H9 (cell line): ENCODE data around the gene ARHGAP26. TPM values are rescaled to one million over a fixed set of nuclear protein-coding genes. Genes with fewer than 3 reads are reported as not detected.
A peak's percentile ranks its signal among the peaks of the same experiment; 100 is the strongest.

Experiments used
- DNase-seq: peaks from one replicate; pipeline ENCODE4 v3.0.0-alpha.2; 2017
- H2AFZ ChIP-seq: one replicate; pipeline ENCODE4 v1.6.1; 2013; ENCODE audit warnings: mild to moderate bottlenecking, low read length, control low read depth, moderate library complexity
- H2AK5ac ChIP-seq: 2 replicates; pipeline ENCODE4 v1.6.1; 2013; ENCODE audit warnings: low read length, control low read depth, mixed read lengths; ENCODE audit not compliant: insufficient read length
- H2BK120ac ChIP-seq: one replicate; pipeline ENCODE4 v1.6.1; 2013; ENCODE audit warnings: low read depth, mild to moderate bottlenecking, low read length, control low read depth, inconsistent platforms; ENCODE audit not compliant: poor library complexity, severe bottlenecking
- H2BK12ac ChIP-seq: 2 replicates; pipeline ENCODE4 v1.6.1; 2013; ENCODE audit warnings: low read length, control low read depth, mixed read lengths, low read depth; ENCODE audit not compliant: insufficient read length
- H2BK15ac ChIP-seq: 2 replicates; pipeline ENCODE4 v1.6.1; 2013; ENCODE audit warnings: low read depth, low read length, control low read depth
- H2BK20ac ChIP-seq: one replicate; pipeline ENCODE4 v1.6.1; 2013; ENCODE audit warnings: low read depth, mild to moderate bottlenecking, low read length, control low read depth, inconsistent platforms; ENCODE audit not compliant: poor library complexity, severe bottlenecking
- H2BK5ac ChIP-seq: 2 replicates; pipeline ENCODE4 v1.6.1; 2013; ENCODE audit warnings: low read length, control low read depth, mixed read lengths; ENCODE audit not compliant: insufficient read length
- H3K14ac ChIP-seq: 2 replicates; pipeline ENCODE4 v1.6.1; 2013; ENCODE audit warnings: low read length, control low read depth; ENCODE audit not compliant: insufficient read depth
- H3K18ac ChIP-seq: 2 replicates; pipeline ENCODE4 v1.6.1; 2013; ENCODE audit warnings: low read depth, mild to moderate bottlenecking, mixed read lengths, low read length, control low read depth; ENCODE audit not compliant: insufficient read length
- H3K23ac ChIP-seq: 2 replicates; pipeline ENCODE4 v1.6.1; 2013; ENCODE audit warnings: low read length, control low read depth, mixed read lengths, low read depth; ENCODE audit not compliant: insufficient read length
- H3K23me2 ChIP-seq: 2 replicates; pipeline ENCODE4 v1.6.1; 2013; ENCODE audit warnings: low read depth, mild to moderate bottlenecking, mixed read lengths, low read length, control low read depth; ENCODE audit not compliant: insufficient read length, poor library complexity, severe bottlenecking
- H3K27ac ChIP-seq: 2 replicates; pipeline ENCODE4 v1.5.1; 2013; ENCODE audit warnings: low read length, control low read depth, mixed read lengths, low read depth; ENCODE audit not compliant: insufficient read length
- H3K27me3 ChIP-seq: 2 replicates; pipeline ENCODE4 v1.6.1; 2013; ENCODE audit warnings: low read length, control low read depth, inconsistent platforms; ENCODE audit not compliant: insufficient read depth
- H3K4ac ChIP-seq: 2 replicates; pipeline ENCODE4 v1.6.1; 2013; ENCODE audit warnings: low read depth, mild to moderate bottlenecking, control low read depth, inconsistent platforms, low read length, moderate library complexity
- H3K4me1 ChIP-seq: 2 replicates; pipeline ENCODE4 v1.6.1; 2013; ENCODE audit warnings: low read length, control low read depth, inconsistent platforms; ENCODE audit not compliant: insufficient read depth
- H3K4me2 ChIP-seq: 2 replicates; pipeline ENCODE4 v1.6.1; 2013; ENCODE audit warnings: low read length, control low read depth, mixed read lengths; ENCODE audit not compliant: insufficient read length, insufficient read depth
- H3K56ac ChIP-seq: 2 replicates; pipeline ENCODE4 v1.6.1; 2013; ENCODE audit warnings: low read depth, mild to moderate bottlenecking, mixed read lengths, low read length, control low read depth; ENCODE audit not compliant: insufficient read length
- H3K79me1 ChIP-seq: 2 replicates; pipeline ENCODE4 v1.6.1; 2013; ENCODE audit warnings: low read depth, mild to moderate bottlenecking, moderate library complexity, low read length, control low read depth, inconsistent platforms; ENCODE audit not compliant: insufficient read depth, poor library complexity, severe bottlenecking
- H3K79me2 ChIP-seq: 2 replicates; pipeline ENCODE4 v1.6.1; 2013; ENCODE audit warnings: low read length, control low read depth, inconsistent platforms; ENCODE audit not compliant: insufficient read depth
- H3K9ac ChIP-seq: 2 replicates; pipeline ENCODE4 v1.6.1; 2013; ENCODE audit warnings: low read length, control low read depth, mixed read lengths; ENCODE audit not compliant: insufficient read length; ENCODE audit errors: extremely low read depth
- H3K9me3 ChIP-seq: one replicate; pipeline ENCODE4 v1.6.1; 2013; ENCODE audit warnings: low read depth, low read length, inconsistent platforms; ENCODE audit not compliant: control insufficient read depth
- H3T11ph ChIP-seq: one replicate; pipeline ENCODE4 v1.6.1; 2013; ENCODE audit warnings: mild to moderate bottlenecking, low read length, control low read depth, inconsistent platforms
- H4K20me1 ChIP-seq: one replicate; pipeline ENCODE4 v1.6.1; 2013; ENCODE audit not compliant: control insufficient read depth, insufficient read length, insufficient read depth
- H4K5ac ChIP-seq: 2 replicates; pipeline ENCODE4 v1.6.1; 2013; ENCODE audit warnings: low read depth, mild to moderate bottlenecking, mixed read lengths, low read length, control low read depth; ENCODE audit not compliant: insufficient read length
- H4K8ac ChIP-seq: replicated peaks from 2 replicates; pipeline ENCODE4 v1.6.1; 2013; ENCODE audit warnings: low read length, control low read depth, mixed read lengths, low read depth; ENCODE audit not compliant: insufficient read length
- H4K91ac ChIP-seq: 2 replicates; pipeline ENCODE4 v1.6.1; 2013; ENCODE audit warnings: low read depth, mild to moderate bottlenecking, moderate library complexity, mixed read lengths, low read length, control low read depth; ENCODE audit not compliant: insufficient read length
- H3K27ac Mint-ChIP-seq, 3 experiments: 2 replicates in 2 of 3; 3 replicates in 1 of 3; pipeline ENCODE4 v1.8.0; 2020 to 2021; ENCODE audit warnings: mixed read lengths in 3 of 3, mild to moderate bottlenecking in 1 of 3, moderate library complexity in 1 of 3
- H3K27me3 Mint-ChIP-seq: 2 replicates; pipeline ENCODE4 v1.8.0; 2021; ENCODE audit warnings: low read depth, mild to moderate bottlenecking, moderate library complexity, mixed read lengths
- H3K36me3 Mint-ChIP-seq, 3 experiments: 2 replicates in 2 of 3; 3 replicates in 1 of 3; pipeline ENCODE4 v1.8.0; 2020 to 2021; ENCODE audit warnings: low read depth in 3 of 3, mixed read lengths in 3 of 3; ENCODE audit not compliant: insufficient read depth in 1 of 3
- H3K4me1 Mint-ChIP-seq, 2 experiments: 2 replicates each; pipeline ENCODE4 v1.8.0; 2020; ENCODE audit warnings: mixed read lengths in 2 of 2
- H3K4me3 Mint-ChIP-seq, 2 experiments: 2 replicates in 1 of 2; 3 replicates in 1 of 2; pipeline ENCODE4 v1.8.0; 2020 to 2021; ENCODE audit warnings: mild to moderate bottlenecking in 2 of 2, mixed read lengths in 2 of 2, moderate library complexity in 1 of 2
- H3K9me3 Mint-ChIP-seq, 2 experiments: 2 replicates in 1 of 2; 3 replicates in 1 of 2; pipeline ENCODE4 v1.8.0; 2020; ENCODE audit warnings: mild to moderate bottlenecking in 2 of 2, mixed read lengths in 2 of 2, moderate library complexity in 1 of 2
- WGBS: extraction: QIAGEN DNeasy Blood & Tissue Kit; methylation state at CpG from one replicate; pipeline ENCODE4 v1.1.7; 2013; ENCODE audit warnings: missing lambda C conversion rate, low lambda C conversion rate, mixed read lengths; ENCODE audit not compliant: insufficient read length; ENCODE audit errors: extremely low coverage; 5-methylcytosine and 5-hydroxymethylcytosine counted together
- total RNA-seq: library from RNA; stranded (reverse); gene quantifications from 2 replicates; pipeline ENCODE4 v1.2.1, GENCODE V29; 2021
- TF ChIP-seq, protein P1 (sequence below): fragments of 200-600 bp; sonication (generic); conservative IDR thresholded peaks from 3 replicates; pipeline ENCODE4 v1.8.0; 2021; ENCODE audit warnings: antibody characterized with exemption, mild to moderate bottlenecking

Gene ARHGAP26
- total RNA-seq, 1 experiment from 2014 or later: 13.8 TPM

DNA sequence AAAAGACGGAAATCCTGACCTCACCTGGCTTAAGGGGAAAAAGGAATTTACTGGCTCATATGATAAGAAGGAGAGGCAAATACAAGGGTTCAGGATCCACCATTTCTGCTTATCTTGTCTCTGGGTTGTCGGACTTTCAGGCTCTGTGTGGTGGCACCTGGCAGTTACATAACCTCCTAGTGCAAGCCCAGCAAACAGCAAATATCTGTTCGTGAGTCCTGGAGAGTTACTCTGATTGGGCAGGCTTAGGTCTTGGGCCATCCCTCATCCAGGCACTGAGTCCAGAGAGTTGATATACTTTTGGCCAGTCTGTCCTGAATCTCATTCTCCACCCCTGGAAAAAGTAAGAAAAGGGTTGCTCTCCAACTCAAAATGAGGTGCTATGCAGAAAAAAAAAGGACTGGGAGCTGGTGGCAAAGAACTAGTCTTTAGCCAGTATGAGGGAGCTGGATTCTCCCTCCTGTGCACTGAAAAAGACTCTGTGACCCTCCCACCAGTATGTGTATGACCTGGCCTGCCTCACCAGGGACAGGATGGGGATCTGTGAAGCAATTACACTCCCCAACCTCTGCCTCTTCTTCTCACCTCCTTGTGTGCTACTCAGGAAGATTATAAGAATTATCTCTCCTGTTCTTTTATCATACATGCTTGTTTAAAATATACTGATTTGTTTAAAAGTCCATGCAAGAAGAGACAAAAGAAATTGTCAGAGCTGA is 282.9 kb downstream of the ARHGAP26 start:
- TF ChIP-seq, protein P1, sequence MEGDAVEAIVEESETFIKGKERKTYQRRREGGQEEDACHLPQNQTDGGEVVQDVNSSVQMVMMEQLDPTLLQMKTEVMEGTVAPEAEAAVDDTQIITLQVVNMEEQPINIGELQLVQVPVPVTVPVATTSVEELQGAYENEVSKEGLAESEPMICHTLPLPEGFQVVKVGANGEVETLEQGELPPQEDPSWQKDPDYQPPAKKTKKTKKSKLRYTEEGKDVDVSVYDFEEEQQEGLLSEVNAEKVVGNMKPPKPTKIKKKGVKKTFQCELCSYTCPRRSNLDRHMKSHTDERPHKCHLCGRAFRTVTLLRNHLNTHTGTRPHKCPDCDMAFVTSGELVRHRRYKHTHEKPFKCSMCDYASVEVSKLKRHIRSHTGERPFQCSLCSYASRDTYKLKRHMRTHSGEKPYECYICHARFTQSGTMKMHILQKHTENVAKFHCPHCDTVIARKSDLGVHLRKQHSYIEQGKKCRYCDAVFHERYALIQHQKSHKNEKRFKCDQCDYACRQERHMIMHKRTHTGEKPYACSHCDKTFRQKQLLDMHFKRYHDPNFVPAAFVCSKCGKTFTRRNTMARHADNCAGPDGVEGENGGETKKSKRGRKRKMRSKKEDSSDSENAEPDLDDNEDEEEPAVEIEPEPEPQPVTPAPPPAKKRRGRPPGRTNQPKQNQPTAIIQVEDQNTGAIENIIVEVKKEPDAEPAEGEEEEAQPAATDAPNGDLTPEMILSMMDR: no peak
- Histone ChIP-seq H4K8ac (no peak overlapping the region), H2BK5ac (no peak overlapping the region), H3K23ac (no peak overlapping the region), H3K14ac (no peak overlapping the region), H3T11ph (no peak overlapping the region), H3K4me2 (no peak overlapping the region), H4K91ac (no peak overlapping the region), H3K18ac (no peak overlapping the region), H2AK5ac (no peak overlapping the region), H3K79me2 (no peaks in the 10 kb centered on the region), H4K5ac (no peak overlapping the region), H3K9me3 (no peaks in the 10 kb centered on the region), H2AFZ (no peak overlapping the region), H3K4me1 (peaks cover 6% of the 10 kb centered on the region), H2BK120ac (no peak overlapping the region), H4K20me1 (no peaks in the 10 kb centered on the region), H2BK12ac (no peak overlapping the region), H3K4ac (no peak overlapping the region), H3K56ac (no peak overlapping the region), H3K79me1 (no peaks in the 10 kb centered on the region), H3K9ac (no peak overlapping the region), H3K27me3 (no peaks in the 10 kb centered on the region), H3K27ac (no peak overlapping the region), H3K23me2 (no peaks in the 10 kb centered on the region), H2BK15ac (no peak overlapping the region), H2BK20ac (no peak overlapping the region)
- no peak for DNase-seq
- Mint-ChIP-seq H3K36me3 (peaks cover 2 to 8% (median 4%) of the 10 kb centered on the region in 3 experiments; a peak in 5 of 7 replicates), H3K9me3 (no peaks in the 10 kb centered on the region), H3K27ac (peak overlapping the region in 2 of 3 experiments; percentile 27 to 82; a peak in 5 of 7 replicates), H3K4me3 (no peak overlapping the region), H3K27me3 (no peaks in the 10 kb centered on the region), H3K4me1 (peaks cover 22 to 32% of the 10 kb centered on the region in 2 experiments)
- no CpG with 5 or more reads among the region's 3 CpGs for WGBS
